IPS-NIHi7 (cell line): Measurements from ENCODE around the gene SORCS2.

ENCODE experiments used
- DNase-seq: peaks from one replicate; pipeline ENCODE4 v3.0.0; 2012; ENCODE audit warnings: mixed read lengths; ENCODE audit errors: extremely low spot score

The SORCS2 gene

GRCh38 chr4:7546809-7547367, 354.6 kb downstream of the SORCS2 start:
- no peak for DNase-seq

DNA sequence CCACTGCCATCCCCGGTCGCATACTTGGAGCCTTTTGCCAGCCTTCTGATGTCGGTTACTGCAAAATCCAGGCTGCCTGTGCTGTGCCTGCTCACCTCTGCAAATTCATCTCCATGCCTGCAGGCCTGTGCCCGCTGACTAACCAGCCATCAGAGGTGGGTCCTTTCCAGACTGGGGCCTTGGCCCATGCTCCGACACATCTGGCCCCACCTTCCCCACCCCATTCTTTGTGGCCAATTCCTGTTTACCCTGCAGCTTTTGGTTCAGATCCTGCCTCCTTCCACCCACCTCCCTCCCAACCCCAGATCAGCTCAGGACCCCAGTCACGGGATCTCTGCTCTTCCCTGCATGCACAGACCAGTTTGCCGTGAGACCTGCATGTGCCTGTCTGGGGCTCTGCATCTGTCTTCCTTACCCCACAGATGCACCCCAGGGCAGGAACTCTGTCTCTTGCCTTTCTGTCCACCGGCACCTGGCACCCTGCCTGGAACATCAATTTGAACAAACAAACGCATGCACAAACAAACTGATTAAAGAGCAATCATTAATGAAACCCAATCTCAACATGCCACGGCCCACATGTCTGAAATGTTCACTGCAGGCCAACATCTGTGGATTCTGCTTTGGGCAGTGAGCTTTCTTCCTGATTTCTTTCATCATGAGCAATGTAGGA, 355.2 kb downstream of the SORCS2 start:
- no peak for DNase-seq

- DNase-seq: no peak
Measured at GRCh38 chr4:7549866-7550265, 357.5 kb downstream of the SORCS2 start.

DNA sequence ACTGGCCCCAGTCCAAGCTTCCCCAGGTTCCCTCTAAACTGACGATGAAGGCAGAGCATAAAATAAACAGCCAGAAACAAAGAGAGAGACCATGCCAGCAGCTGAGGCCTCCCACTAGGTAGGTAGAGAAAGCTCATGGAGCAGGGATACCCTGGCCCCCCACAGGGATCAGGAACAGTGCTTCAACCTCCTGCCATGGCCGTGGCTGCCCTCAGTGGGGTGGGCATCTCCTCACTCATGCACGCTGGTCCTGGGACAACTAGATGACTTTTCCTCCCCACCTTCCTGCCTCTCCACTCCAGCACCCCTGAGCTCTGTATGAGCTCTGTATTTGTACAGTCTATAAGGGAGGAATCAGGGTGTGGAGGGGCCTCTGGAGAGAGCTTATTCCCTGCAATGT, 360.1 kb downstream of the SORCS2 start:
- DNase-seq: no peak

- DNase-seq: no peak
Measured at GRCh38 chr4:7553280-7553679, 360.9 kb downstream of the SORCS2 start.

DNA sequence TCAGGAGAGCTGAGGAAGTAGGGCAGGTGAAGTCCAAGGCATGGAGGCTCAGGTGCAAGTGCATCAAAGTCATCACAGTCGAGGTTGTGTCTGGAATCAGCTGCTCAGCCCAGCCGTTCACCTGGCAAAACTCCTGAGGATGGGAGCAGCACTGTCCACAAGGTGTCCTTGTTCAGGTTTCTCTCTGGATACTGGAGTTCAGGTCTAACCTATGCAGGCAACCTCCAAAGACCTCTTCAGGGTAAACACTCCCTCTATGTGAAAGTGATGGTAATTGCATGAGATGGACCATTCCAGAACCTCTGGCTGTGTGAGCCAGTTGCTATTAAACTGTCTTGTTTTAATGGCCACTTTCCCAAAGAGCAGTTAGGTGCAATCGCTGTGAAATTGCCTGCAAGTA, 362.6 kb downstream of the SORCS2 start:
- peak; percentile 70 for DNase-seq

DNA sequence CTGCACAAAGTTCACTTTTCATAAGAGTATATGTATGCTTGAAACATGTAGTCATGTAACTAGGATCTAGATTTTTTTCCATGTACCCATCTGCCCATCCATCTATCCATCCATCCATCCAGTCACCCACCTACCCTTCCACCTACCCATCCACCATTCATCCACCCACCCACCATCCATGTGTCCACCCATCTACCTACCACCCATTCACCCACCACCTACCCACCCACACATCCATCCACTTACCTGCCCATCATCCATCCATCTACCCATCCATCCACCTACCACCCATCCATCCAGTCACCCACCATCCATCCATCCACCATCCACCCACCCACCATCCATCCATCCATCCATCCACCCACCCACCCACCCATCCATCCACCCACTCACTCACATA, 364.2 kb downstream of the SORCS2 start:
- no peak for DNase-seq

DNA sequence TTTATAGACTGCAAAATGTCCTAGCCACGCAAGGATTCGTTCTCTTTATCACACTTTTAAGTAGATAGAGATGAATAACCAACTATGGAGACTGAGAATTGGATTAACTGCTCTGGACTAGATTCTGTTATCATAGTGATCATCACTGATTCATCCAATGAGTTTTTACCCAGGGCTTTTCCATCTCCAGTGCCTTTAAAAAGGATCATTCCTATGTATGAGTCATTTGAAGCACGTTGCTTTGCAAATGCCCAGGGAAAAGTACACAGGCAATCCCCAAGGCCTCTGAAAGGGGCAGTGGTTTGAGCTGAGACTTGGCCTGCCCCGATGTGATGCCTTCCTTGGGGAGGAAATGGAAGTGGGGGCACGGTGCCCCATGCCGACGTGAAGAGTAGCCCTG, 365.1 kb downstream of the SORCS2 start:
- no peak for DNase-seq

DNA sequence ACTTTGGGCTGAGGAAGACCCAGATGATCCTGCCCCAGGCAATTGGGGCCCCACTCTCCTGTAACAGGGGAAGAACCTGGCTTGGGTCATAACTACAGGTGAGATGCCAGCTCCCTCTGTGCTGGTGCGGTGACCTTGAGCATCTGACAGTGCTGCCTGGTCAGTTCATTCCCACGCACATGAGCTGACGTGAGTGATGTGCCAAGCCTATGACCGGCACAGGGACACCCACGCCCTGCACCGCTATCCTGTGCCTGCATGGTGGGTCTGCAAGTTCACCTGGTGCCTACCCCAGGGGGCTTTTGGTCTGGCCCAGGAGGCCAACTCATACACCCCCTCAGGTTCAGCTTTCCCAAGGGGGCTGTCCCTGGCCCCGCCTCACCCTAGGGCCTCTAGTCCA, 366.1 kb downstream of the SORCS2 start:
- no peak for DNase-seq

DNA sequence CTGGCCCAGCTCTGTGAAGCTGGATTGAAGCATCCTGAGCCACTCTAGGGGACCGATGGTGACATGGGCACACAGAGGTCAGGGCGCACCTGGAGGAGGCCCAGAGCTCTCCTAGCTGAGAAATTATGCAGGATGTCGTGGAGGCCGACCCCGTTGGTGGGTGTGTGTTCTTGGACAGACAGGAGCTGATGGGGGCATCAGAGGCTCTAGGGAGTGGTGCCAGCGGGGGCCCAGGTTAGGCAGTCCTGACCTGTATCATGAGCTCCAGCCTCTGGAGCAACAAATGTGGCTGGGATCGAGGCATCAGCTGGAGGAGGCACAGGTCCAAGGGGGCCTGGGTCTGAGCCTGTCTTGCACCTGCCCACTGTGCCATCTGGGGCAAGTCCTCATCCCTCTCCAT, 367.0 kb downstream of the SORCS2 start:
- no peak for DNase-seq

- DNase-seq: no peak
Measured at GRCh38 chr4:7559741-7560395, 367.5 kb downstream of the SORCS2 start.

- DNase-seq: no peak
Measured at GRCh38 chr4:7561557-7561956, 369.2 kb downstream of the SORCS2 start.

- no peak for DNase-seq
Measured at GRCh38 chr4:7564242-7564641, 371.9 kb downstream of the SORCS2 start.

GRCh38 chr4:7565483-7565882, 373.1 kb downstream of the SORCS2 start:
- no peak for DNase-seq

DNA sequence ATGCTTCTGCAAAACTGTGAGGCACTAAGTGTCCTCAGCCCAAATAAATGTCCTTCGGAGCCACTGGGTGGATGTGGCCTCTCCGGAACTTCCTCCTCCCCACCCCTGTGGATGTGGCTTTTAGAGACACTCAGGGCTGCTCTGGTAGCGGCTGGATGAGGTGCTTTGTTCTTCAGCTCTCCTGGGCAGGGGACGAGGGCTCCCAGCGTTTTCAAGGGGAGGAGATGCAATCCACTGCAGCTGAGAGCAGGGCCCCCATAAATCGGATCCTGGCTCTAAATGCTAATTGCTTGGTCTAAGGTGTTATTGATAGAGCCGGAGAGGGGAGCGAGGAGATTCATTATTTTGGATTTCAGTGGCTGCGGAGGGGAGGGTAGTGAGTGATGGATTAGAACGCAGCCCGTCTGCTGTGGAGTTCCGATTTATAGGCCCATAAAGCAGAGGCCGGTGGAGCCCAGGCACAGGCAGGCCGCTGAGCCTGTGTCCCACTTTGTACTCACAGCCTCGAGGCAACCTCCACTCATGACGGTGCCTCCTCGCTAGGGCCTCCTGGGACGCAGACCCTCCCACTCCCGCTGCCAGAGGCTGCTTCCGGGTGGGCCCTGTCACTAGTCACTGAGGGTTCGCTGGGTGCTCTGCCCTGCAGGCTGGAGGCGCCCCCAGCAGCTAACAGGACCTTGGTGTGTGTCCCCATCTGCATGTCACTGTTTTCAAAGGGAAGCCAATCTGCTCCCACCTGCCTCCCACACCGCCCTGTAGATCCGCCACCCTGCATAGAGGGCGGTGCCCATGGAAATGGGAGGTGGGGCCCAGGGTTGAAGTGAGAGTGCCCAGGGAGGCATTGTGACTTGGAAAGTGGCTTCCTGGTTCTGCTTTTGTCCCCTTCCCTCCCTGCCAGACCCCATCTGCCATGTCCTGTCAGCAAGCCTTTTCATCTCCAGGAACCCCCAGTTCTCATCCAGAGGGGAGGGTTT, 377.8 kb downstream of the SORCS2 start:
- peak; percentile 40 for DNase-seq

GRCh38 chr4:7571001-7571400, 378.7 kb downstream of the SORCS2 start:
- DNase-seq: no peak

GRCh38 chr4:7571701-7572100, 379.4 kb downstream of the SORCS2 start:
- DNase-seq: no peak

DNA sequence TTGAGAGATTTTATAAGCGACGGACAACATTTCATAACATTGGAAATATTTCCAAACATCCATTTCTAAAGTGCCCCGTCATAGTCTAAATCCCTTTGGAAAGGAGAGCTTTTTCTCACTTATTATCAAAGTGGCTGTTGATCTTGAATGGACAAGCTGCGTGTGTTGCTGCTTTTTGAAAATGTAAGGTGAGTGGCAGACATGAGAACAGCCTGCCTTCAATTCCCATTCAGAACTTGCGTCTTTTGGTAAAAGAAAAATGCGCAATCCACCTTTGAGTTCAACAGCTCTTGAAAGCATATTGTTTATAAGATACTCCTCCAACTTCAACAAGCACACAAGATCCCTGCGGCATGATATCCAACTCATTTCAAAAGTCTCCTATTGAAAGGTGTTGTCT, 380.6 kb downstream of the SORCS2 start:
- DNase-seq: no peak

GRCh38 chr4:7573576-7574091, 381.3 kb downstream of the SORCS2 start:
- no peak for DNase-seq

GRCh38 chr4:7574287-7575014, 382.1 kb downstream of the SORCS2 start:
- DNase-seq: no peak

DNA sequence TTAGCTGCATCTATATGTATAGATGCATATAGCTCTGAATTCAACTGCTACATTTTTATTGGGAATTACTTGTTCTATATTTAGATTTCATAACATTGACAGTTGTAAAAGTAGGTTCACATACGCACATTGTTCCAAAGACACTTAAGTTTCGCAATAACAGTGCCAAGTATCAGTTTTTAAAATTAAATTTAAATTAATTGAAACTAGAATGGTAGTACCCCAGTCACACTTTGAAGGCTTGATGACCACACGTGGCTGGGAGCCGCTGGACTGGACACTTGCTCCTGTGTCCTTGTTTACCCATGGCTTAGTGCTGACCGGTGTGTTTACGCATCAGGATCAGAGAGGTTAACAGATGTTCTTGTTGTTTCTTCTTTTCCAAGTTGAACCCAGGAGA, 383.1 kb downstream of the SORCS2 start:
- no peak for DNase-seq
